LNCaP clone FGC (cell line): Measurements from ENCODE around the gene ARMH2.

Experiments
- DNase-seq: peaks from one replicate; pipeline ENCODE4 v3.0.0-alpha.2; 2011; ENCODE audit warnings: low read depth
- H3K4me3 ChIP-seq: 2 replicates; pipeline ENCODE4 v1.5.1; 2011; ENCODE audit warnings: mild to moderate bottlenecking, low read depth, low read length, control low read depth
- CTCF ChIP-seq: IDR thresholded peaks from 2 replicates; pipeline ENCODE4 v1.5.1; 2012; ENCODE audit warnings: mild to moderate bottlenecking; ENCODE audit not compliant: control insufficient read depth, insufficient read depth; ENCODE audit errors: extremely low read depth

Gene ARMH2

GRCh38 chr6:24821860-24822444 lies 23.2 kb upstream of the ARMH2 start:
- no peak overlapping the region for H3K4me3 ChIP-seq
- no peak for TF ChIP-seq CTCF
- no peak for DNase-seq

- no peak for TF ChIP-seq CTCF
- H3K4me3 ChIP-seq, result no peak overlapping the region
- no peak for DNase-seq
Measured at GRCh38 chr6:24818346-24818745, 19.6 kb upstream of the ARMH2 start.

GRCh38 chr6:24809728-24810127 lies 11.0 kb upstream of the ARMH2 start:
- no peak for TF ChIP-seq CTCF
- no peak overlapping the region for H3K4me3 ChIP-seq
- no peak for DNase-seq

- no peak overlapping the region for H3K4me3 ChIP-seq
- no peak for DNase-seq
- TF ChIP-seq CTCF, result no peak
Measured at GRCh38 chr6:24807584-24807983, 8.9 kb upstream of the ARMH2 start.

GRCh38 chr6:24802271-24803059 lies 3.7 kb upstream of the ARMH2 start:
- no peak overlapping the region for H3K4me3 ChIP-seq
- DNase-seq, result no peak

GRCh38 chr6:24799541-24799915 lies 811 bp upstream of the ARMH2 start:
- no peak for DNase-seq
- TF ChIP-seq CTCF, result no peak
- no peak overlapping the region for H3K4me3 ChIP-seq

More at GRCh38 chr6:24802271-24803059, 3.7 kb upstream of the ARMH2 start:
- TF ChIP-seq CTCF, result no peak
